A549 (cell line): ENCODE data around the gene RFX3. TPM values are rescaled to one million over a fixed set of nuclear protein-coding genes. Genes with fewer than 3 reads are reported as not detected.

ENCODE experiments used
- ATAC-seq, 2 experiments: fragments of 200-7000 bp in 1 of 2; fragments of >200 bp in 1 of 2; cut with Nextera tagmentation in 1 of 2; cut with Tn5 transposase in 1 of 2; 3 replicates each; pipeline versions ENCODE4 v1.8.0 to v1.9.1; 2018 to 2020; ENCODE audit warnings: mild to moderate bottlenecking in 1 of 2, moderate library complexity in 1 of 2
- CTCF ChIA-PET: fragments of 300-600 bp; sonication (Branson Sonifier 250); formaldehyde crosslinking; extraction: SDS; loops from one replicate; lab custom pipeline; 2021; ENCODE audit warnings: antibody characterized with exemption, inconsistent platforms; lab: Yijun Ruan, JAX
- POLR2A ChIA-PET: fragments of 350-600 bp; formaldehyde crosslinking; extraction: SDS; loops from one replicate; lab custom pipeline; 2021; ENCODE audit warnings: antibody characterized with exemption, inconsistent platforms; lab: Yijun Ruan, JAX
- DNase-seq, 2 experiments: peaks; one replicate each; pipeline versions ENCODE4 v3.0.0 to v3.0.0-alpha.2; 2011 to 2016; ENCODE audit warnings: low read depth in 1 of 2, low spot score in 1 of 2
- FAIRE-seq: peaks from 2 replicates; lab custom pipeline; 2011; peaks lifted over from hg19 to GRCh38; lab: Jason Lieb, UNC
- H3K27ac ChIP-seq, 2 experiments: fragments of >200 bp; sonication (Bioruptor Twin); formaldehyde crosslinking; 3 replicates each; pipeline ENCODE4 v1.5.1; 2016 to 2017
- H3K4me1 ChIP-seq: fragments of >200 bp; sonication (Bioruptor Twin); formaldehyde crosslinking; 3 replicates; pipeline ENCODE4 v1.6.1; 2016
- H3K4me2 ChIP-seq: fragments of >200 bp; sonication (Bioruptor Twin); formaldehyde crosslinking; 3 replicates; pipeline ENCODE4 v1.6.1; 2016
- H3K4me3 ChIP-seq: fragments of >200 bp; sonication (Bioruptor Twin); formaldehyde crosslinking; 3 replicates; pipeline ENCODE4 v1.5.1; 2016
- H3K9me3 ChIP-seq: fragments of >200 bp; sonication (Bioruptor Twin); formaldehyde crosslinking; 3 replicates; pipeline ENCODE4 v1.6.1; 2016
- BCL3 ChIP-seq: fragments of >200 bp; sonication (Bioruptor Twin); formaldehyde crosslinking; IDR thresholded peaks from 3 replicates; pipeline ENCODE4 v1.6.1; 2016
- BHLHE40 ChIP-seq: IDR thresholded peaks from 2 replicates; pipeline ENCODE4 v1.6.1; 2012; ENCODE audit warnings: low read depth, low read length, inconsistent platforms
- CBX8 ChIP-seq: fragments of 200-600 bp; sonication (generic); IDR thresholded peaks from 2 replicates; pipeline ENCODE4 v1.6.1; 2016
- CEBPB ChIP-seq, 2 experiments: fragments of >200 bp in 1 of 2; sonication (Bioruptor Twin) in 1 of 2; formaldehyde crosslinking in 1 of 2; IDR thresholded peaks; 2 replicates each; pipeline ENCODE4 v1.6.1; 2012 to 2016
- CTCF ChIP-seq: fragments of >200 bp; sonication (Bioruptor Twin); formaldehyde crosslinking; IDR thresholded peaks from 3 replicates; pipeline ENCODE4 v1.5.1; 2016
- E2F6 ChIP-seq: IDR thresholded peaks from 2 replicates; pipeline ENCODE4 v1.6.1; 2012; ENCODE audit warnings: low read depth, borderline replicate concordance
- EHF ChIP-seq: fragments of 250-450 bp; sonication (Bioruptor Pico); IDR thresholded peaks from 2 replicates; pipeline ENCODE4 v1.5.0; 2020; ENCODE audit warnings: mild to moderate bottlenecking
- EHMT2 ChIP-seq: fragments of 200-600 bp; sonication (generic); IDR thresholded peaks from 2 replicates; pipeline ENCODE4 v1.6.1; 2016; ENCODE audit warnings: antibody characterized with exemption, low read depth, mild to moderate bottlenecking, moderate library complexity
- ELK1 ChIP-seq: fragments of 150-350 bp; IDR thresholded peaks from 2 replicates; pipeline ENCODE4 v1.6.1; 2014; ENCODE audit warnings: low read depth, mild to moderate bottlenecking, low read length
- ESRRA ChIP-seq: fragments of 150-350 bp; IDR thresholded peaks from 2 replicates; pipeline ENCODE4 v1.6.1; 2014; ENCODE audit warnings: mild to moderate bottlenecking, low read length, borderline replicate concordance
- FOSB ChIP-seq: fragments of 250-450 bp; sonication (Bioruptor Pico); IDR thresholded peaks from 2 replicates; pipeline ENCODE4 v1.5.0; 2020; ENCODE audit warnings: mild to moderate bottlenecking, moderate library complexity
- HEYL ChIP-seq: fragments of 250-450 bp; sonication (Bioruptor Pico); IDR thresholded peaks from 2 replicates; pipeline ENCODE4 v1.8.0; 2021; ENCODE audit warnings: mild to moderate bottlenecking, moderate library complexity
- HOXA7 ChIP-seq: fragments of 250-450 bp; sonication (Bioruptor Pico); IDR thresholded peaks from 2 replicates; pipeline ENCODE4 v1.5.0; 2020; ENCODE audit warnings: mild to moderate bottlenecking, moderate library complexity
- HOXB13 ChIP-seq: fragments of 250-450 bp; sonication (Bioruptor Pico); IDR thresholded peaks from 2 replicates; pipeline ENCODE4 v1.5.0; 2020; ENCODE audit warnings: low read depth, mild to moderate bottlenecking, moderate library complexity
- JUN ChIP-seq, 2 experiments: fragments of >200 bp; sonication (Bioruptor Twin); formaldehyde crosslinking; IDR thresholded peaks; 2 replicates in 1 of 2; 3 replicates in 1 of 2; pipeline ENCODE4 v1.6.1; 2016 to 2017
- JUNB ChIP-seq: fragments of >200 bp; sonication (Bioruptor Twin); formaldehyde crosslinking; IDR thresholded peaks from 2 replicates; pipeline ENCODE4 v1.6.1; 2016
- KDM1A ChIP-seq: fragments of 200-600 bp; sonication (generic); IDR thresholded peaks from 2 replicates; pipeline ENCODE4 v1.6.1; 2016; ENCODE audit warnings: low read depth, mild to moderate bottlenecking
- MAFK ChIP-seq: fragments of 450-650 bp; IDR thresholded peaks from 2 replicates; pipeline ENCODE4 v1.6.1; 2014; ENCODE audit not compliant: partially characterized antibody
- MAX ChIP-seq: IDR thresholded peaks from 2 replicates; pipeline ENCODE4 v1.6.1; 2012
- MYC ChIP-seq: IDR thresholded peaks from 2 replicates; pipeline ENCODE4 v1.6.1; 2012; ENCODE audit warnings: mild to moderate bottlenecking, inconsistent platforms, low read length, improper control_type of control experiment, borderline replicate concordance
- NFE2L2 ChIP-seq: fragments of 150-350 bp; conservative IDR thresholded peaks from 2 replicates; pipeline ENCODE4 v1.6.1; 2014; ENCODE audit warnings: low read length
- NPAS2 ChIP-seq: fragments of 250-450 bp; sonication (Bioruptor Pico); IDR thresholded peaks from 2 replicates; pipeline ENCODE4 v1.8.0; 2022; ENCODE audit warnings: mild to moderate bottlenecking, moderate library complexity, borderline replicate concordance
- POLR2A ChIP-seq: IDR thresholded peaks from 2 replicates; pipeline ENCODE4 v1.6.1; 2012; ENCODE audit warnings: mild to moderate bottlenecking, low read length
- POLR2AphosphoS2 ChIP-seq: conservative IDR thresholded peaks from 2 replicates; pipeline ENCODE4 v1.6.1; 2012; ENCODE audit warnings: low read length, improper control_type of control experiment, inconsistent platforms
- RARB ChIP-seq: fragments of 250-450 bp; sonication (Bioruptor Pico); IDR thresholded peaks from 2 replicates; pipeline ENCODE4 v1.8.0; 2021; ENCODE audit warnings: mild to moderate bottlenecking, moderate library complexity
- RFX5 ChIP-seq: fragments of 450-650 bp; IDR thresholded peaks from 2 replicates; pipeline ENCODE4 v1.7.1; 2014; ENCODE audit warnings: antibody characterized with exemption, mild to moderate bottlenecking, moderate library complexity
- RNF2 ChIP-seq: fragments of 200-600 bp; sonication (generic); IDR thresholded peaks from 2 replicates; pipeline ENCODE4 v1.6.1; 2016; ENCODE audit warnings: low read depth, mild to moderate bottlenecking, antibody characterized with exemption, moderate library complexity, borderline replicate concordance
- SREBF2 ChIP-seq: fragments of 450-650 bp; IDR thresholded peaks from 2 replicates; pipeline ENCODE4 v1.6.1; 2014; ENCODE audit warnings: mild to moderate bottlenecking, moderate library complexity
- TP53 ChIP-seq: fragments of 250-450 bp; sonication (Bioruptor Pico); IDR thresholded peaks from 2 replicates; pipeline ENCODE4 v1.5.0; 2021; ENCODE audit warnings: mild to moderate bottlenecking, moderate library complexity
- ZFP36 ChIP-seq: fragments of 450-650 bp; IDR thresholded peaks from 2 replicates; pipeline ENCODE4 v1.6.1; 2014; ENCODE audit warnings: borderline replicate concordance; ENCODE audit not compliant: partially characterized antibody
- WGBS: methylation state at CpG from one replicate; pipeline ENCODE4 v1.1.6; 2017; ENCODE audit errors: missing lambda C conversion rate; 5-methylcytosine and 5-hydroxymethylcytosine counted together
- polyA plus RNA-seq, 4 experiments: library from polyadenylated mRNA; depleted of rRNA in 3 of 4; stranded (reverse); fragments of >200 nt; fragmentation: RNase III in 1 of 4; extraction: RNeasy Plus Mini Kit Qiagen cat#74134 plus additional on column Dnase treatment in 1 of 4; gene quantifications; 2 replicates in 3 of 4; 3 replicates in 1 of 4; pipeline ENCODE4 v1.2.3, GENCODE V29; 2011 to 2017

The RFX3 gene
- polyA plus RNA-seq, 2 of the 4 experiments (the other 2 are of a cell fraction): 1.3 to 7.9 TPM

GRCh38 chr9:3436629-3437420 is 89.0 kb downstream of the RFX3 start:
- H3K9me3 ChIP-seq: no peaks in the 10 kb centered on the region
- no peak overlapping the region for H3K4me3 ChIP-seq
- H3K4me2 ChIP-seq: no peak overlapping the region
- ChIA-PET CTCF (no interaction called here), POLR2A (no interaction called here)
- no peak overlapping the region for H3K27ac ChIP-seq
- no peak for DNase-seq
- no peak for ATAC-seq
- WGBS: 81% methylated on average over 4 of the region's 4 CpGs
- no peak for TF ChIP-seq HEYL (CRISPR knock-in tag)
- TF ChIP-seq CBX8: no peak
- TF ChIP-seq CTCF: no peak
- TF ChIP-seq KDM1A: no peak
- no peak for TF ChIP-seq JUN (IDR thresholded peaks at IDR 0.05)
- TF ChIP-seq EHF: no peak
- no peak for TF ChIP-seq NPAS2
- TF ChIP-seq ELK1: no peak
- no peak for TF ChIP-seq SREBF2
- TF ChIP-seq MAFK: no peak
- TF ChIP-seq CEBPB (IDR thresholded peaks at IDR 0.05): no peak
- TF ChIP-seq POLR2A: no peak
- no peak for TF ChIP-seq RARB (CRISPR knock-in tag)
- no peak for TF ChIP-seq E2F6
- TF ChIP-seq FOSB (CRISPR knock-in tag): no peak
- no peak for TF ChIP-seq EHMT2
- TF ChIP-seq TP53 (CRISPR knock-in tag): no peak
- TF ChIP-seq BHLHE40: no peak
- no peak for TF ChIP-seq POLR2AphosphoS2
- no peak for TF ChIP-seq JUNB
- TF ChIP-seq, all 56 proteins: peak for 0
- FAIRE-seq: no peak
- no peaks in the 10 kb centered on the region; the same call in 2 of the 3 replicates for H3K4me1 ChIP-seq

GRCh38 chr9:3435732-3436131 is 90.1 kb downstream of the RFX3 start:
- ATAC-seq: no peak
- CTCF ChIA-PET: no interaction called here
- POLR2A ChIA-PET: no interaction called here

More at GRCh38 chr9:3435732-3436131, 90.1 kb downstream of the RFX3 start:
- no peaks in the 10 kb centered on the region; the same call in 2 of the 3 replicates for H3K4me1 ChIP-seq
- no peak overlapping the region for H3K4me3 ChIP-seq
- DNase-seq (no peak), FAIRE-seq (no peak)
- 70% methylated on average over 1 of the region's 1 CpG for WGBS
- H3K27ac ChIP-seq: no peak overlapping the region; a peak in 1 of 6 replicates
- H3K4me2 ChIP-seq: no peak overlapping the region
- no peaks in the 10 kb centered on the region for H3K9me3 ChIP-seq
- no peak for TF ChIP-seq POLR2A
- no peak for TF ChIP-seq HOXA7 (CRISPR knock-in tag)
- TF ChIP-seq MYC: no peak
- no peak for TF ChIP-seq HOXB13 (CRISPR knock-in tag)
- no peak for TF ChIP-seq MAX
- TF ChIP-seq RFX5: no peak
- TF ChIP-seq RNF2: no peak
- no peak for TF ChIP-seq NFE2L2
- TF ChIP-seq BCL3: no peak
- no peak for TF ChIP-seq JUN (IDR thresholded peaks at IDR 0.05)
- TF ChIP-seq SREBF2: no peak
- no peak for TF ChIP-seq ZFP36
- no peak for TF ChIP-seq ESRRA
